Lung (tissue), 12 donors: Measurements from ENCODE around the gene LGALS7B. TPM values are rescaled to one million over a fixed set of nuclear protein-coding genes. Genes with fewer than 3 reads are reported as not detected.
"Not testable (repeated sequence)": the region's sequence is repeated elsewhere in the genome, so short reads cannot be mapped to it uniquely, and the experiment has no call there.

Experiments
- ATAC-seq: fragments of 200-7000 bp; cut with Tn5 transposase; one replicate; pipeline ENCODE4 v1.9.1; 2020; ENCODE audit warnings: moderate number of reproducible peaks; ENCODE audit not compliant: insufficient read depth, low FRiP score
- DNase-seq, 3 donors: peaks; one replicate each; pipeline ENCODE4 v3.0.0-alpha.2; 2013 to 2017
- H3K27ac ChIP-seq, 2 donors: one replicate each; pipeline ENCODE4 v1.5.1; 2013; ENCODE audit warnings: mild to moderate bottlenecking in 2 of 2, moderate library complexity in 2 of 2, control low read depth in 1 of 2, inconsistent platforms in 1 of 2, low read depth in 1 of 2, low read length in 1 of 2
- H3K27me3 ChIP-seq, 3 donors: one replicate each; pipeline ENCODE4 v1.5.1; 2013; ENCODE audit warnings: low read length in 2 of 3; ENCODE audit not compliant: control insufficient read depth in 3 of 3, insufficient read depth in 3 of 3
- H3K36me3 ChIP-seq, 4 donors: one replicate each; pipeline ENCODE4 v1.5.1; 2013; ENCODE audit warnings: low read length in 4 of 4, mild to moderate bottlenecking in 1 of 4, moderate library complexity in 1 of 4; ENCODE audit not compliant: control insufficient read depth in 4 of 4, insufficient read depth in 4 of 4
- H3K4me1 ChIP-seq, 5 donors: one replicate each; pipeline ENCODE4 v1.5.1; 2013; ENCODE audit warnings: low read length in 5 of 5, mild to moderate bottlenecking in 2 of 5, moderate library complexity in 1 of 5; ENCODE audit not compliant: control insufficient read depth in 5 of 5, insufficient read depth in 5 of 5
- H3K4me3 ChIP-seq: one replicate; pipeline ENCODE4 v1.5.1; 2013; ENCODE audit warnings: mild to moderate bottlenecking, control low read depth, moderate library complexity
- H3K9ac ChIP-seq, 2 donors: one replicate each; pipeline ENCODE4 v1.5.1; 2013; ENCODE audit warnings: low read length in 2 of 2, control low read depth in 1 of 2; ENCODE audit not compliant: insufficient read depth in 1 of 2
- H3K9me3 ChIP-seq, 4 donors: one replicate each; pipeline ENCODE4 v1.5.1; 2013; ENCODE audit warnings: low read length in 3 of 4, mild to moderate bottlenecking in 1 of 4, moderate library complexity in 1 of 4; ENCODE audit not compliant: control insufficient read depth in 4 of 4, insufficient read depth in 3 of 4
- WGBS, 2 donors: extraction: QIAGEN DNeasy Blood & Tissue Kit; methylation state at CpG; one replicate each; pipeline ENCODE4 v1.1.7; 2013; 5-methylcytosine and 5-hydroxymethylcytosine counted together
- polyA plus RNA-seq, 2 donors: library from polyadenylated mRNA; stranded (reverse); fragments of 200-250 nt; gene quantifications; one replicate each; pipeline ENCODE4 v1.2.1, GENCODE V29; 2013
- total RNA-seq, 2 donors: library from RNA; depleted of rRNA in 1 of 2; stranded (reverse); fragments of >200 nt in 1 of 2; gene quantifications; one replicate each; pipeline ENCODE4 v1.2.1, GENCODE V29; 2014 to 2021
- TF ChIP-seq, protein P1 (sequence below): IDR thresholded peaks from 2 replicates; pipeline ENCODE4 v1.5.1; 2012; ENCODE audit warnings: mild to moderate bottlenecking; ENCODE audit errors: control extremely low read depth, extremely low read depth
- donor health status: control.
- donor health status: control.
- donor health status: Bipolar disorder and iron deficiency.
- donor health status: healthy.
- donor health status: DM: yes; HTN: yes; CAD: no.

The LGALS7B gene
- total and polyA plus RNA-seq, 4 donors: 2.3 to 16.3 (median 12.2) TPM; not detected in 1

GRCh38 chr19:38781058-38781457 lies 7.9 kb upstream of the LGALS7B start:
- 79 to 81% methylated on average over 7 of the region's 7 CpGs for WGBS, 2 donors
- Histone ChIP-seq H3K27ac (no peak overlapping the region), H3K27me3 (peaks cover 0 to 4% (median 0%) of the 10 kb centered on the region in 3 donors), H3K36me3 (no peaks in the 10 kb centered on the region), H3K4me1 (no peaks in the 10 kb centered on the region), H3K4me3 (no peak overlapping the region), H3K9me3 (no peaks in the 10 kb centered on the region), H3K9ac (no peak overlapping the region)
- TF ChIP-seq, protein P1, sequence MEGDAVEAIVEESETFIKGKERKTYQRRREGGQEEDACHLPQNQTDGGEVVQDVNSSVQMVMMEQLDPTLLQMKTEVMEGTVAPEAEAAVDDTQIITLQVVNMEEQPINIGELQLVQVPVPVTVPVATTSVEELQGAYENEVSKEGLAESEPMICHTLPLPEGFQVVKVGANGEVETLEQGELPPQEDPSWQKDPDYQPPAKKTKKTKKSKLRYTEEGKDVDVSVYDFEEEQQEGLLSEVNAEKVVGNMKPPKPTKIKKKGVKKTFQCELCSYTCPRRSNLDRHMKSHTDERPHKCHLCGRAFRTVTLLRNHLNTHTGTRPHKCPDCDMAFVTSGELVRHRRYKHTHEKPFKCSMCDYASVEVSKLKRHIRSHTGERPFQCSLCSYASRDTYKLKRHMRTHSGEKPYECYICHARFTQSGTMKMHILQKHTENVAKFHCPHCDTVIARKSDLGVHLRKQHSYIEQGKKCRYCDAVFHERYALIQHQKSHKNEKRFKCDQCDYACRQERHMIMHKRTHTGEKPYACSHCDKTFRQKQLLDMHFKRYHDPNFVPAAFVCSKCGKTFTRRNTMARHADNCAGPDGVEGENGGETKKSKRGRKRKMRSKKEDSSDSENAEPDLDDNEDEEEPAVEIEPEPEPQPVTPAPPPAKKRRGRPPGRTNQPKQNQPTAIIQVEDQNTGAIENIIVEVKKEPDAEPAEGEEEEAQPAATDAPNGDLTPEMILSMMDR: no peak
- DNase-seq: no peak
- no peak for ATAC-seq

GRCh38 chr19:38782212-38782611 lies 6.8 kb upstream of the LGALS7B start:
- H3K36me3 ChIP-seq, DNase-seq, ATAC-seq, H3K27me3 ChIP-seq, H3K9ac ChIP-seq, H3K4me3 ChIP-seq, H3K4me1 ChIP-seq, H3K27ac ChIP-seq, H3K9me3 ChIP-seq: not testable (repeated sequence)
- WGBS, 2 donors: 93% methylated on average over 13 of the region's 13 CpGs

DNA sequence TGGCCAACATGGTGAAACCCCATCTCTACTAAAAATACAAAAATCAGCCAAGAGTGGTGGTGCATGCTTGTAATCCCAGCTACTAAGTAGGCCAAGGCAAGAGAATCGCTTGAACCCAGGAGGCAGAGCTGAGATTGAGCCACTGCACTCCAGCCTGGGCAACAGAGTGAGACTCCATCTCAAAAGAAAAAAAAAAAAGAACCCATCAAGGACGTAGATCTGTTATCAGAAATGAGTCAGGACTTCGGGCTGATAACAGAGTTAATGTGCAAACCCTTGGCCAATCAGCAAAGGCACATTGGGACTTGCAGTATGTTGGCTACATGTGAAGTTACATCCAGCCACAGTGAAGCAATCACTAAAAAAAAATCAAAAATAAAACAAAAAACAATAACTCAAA lies 4.8 kb upstream of the LGALS7B start:
- H3K9ac ChIP-seq: no peak overlapping the region
- 70 to 87% methylated on average over 3 of the region's 3 CpGs for WGBS, 2 donors
- H3K27me3 ChIP-seq: peaks cover 0 to 4% (median 0%) of the 10 kb centered on the region in 3 donors
- DNase-seq (no peak), ATAC-seq (no peak)
- TF ChIP-seq, protein P1: no peak
- no peak overlapping the region for H3K4me3 ChIP-seq
- no peaks in the 10 kb centered on the region for H3K9me3 ChIP-seq
- H3K27ac ChIP-seq: no peak overlapping the region
- no peaks in the 10 kb centered on the region for H3K4me1 ChIP-seq
- no peaks in the 10 kb centered on the region for H3K36me3 ChIP-seq

DNA sequence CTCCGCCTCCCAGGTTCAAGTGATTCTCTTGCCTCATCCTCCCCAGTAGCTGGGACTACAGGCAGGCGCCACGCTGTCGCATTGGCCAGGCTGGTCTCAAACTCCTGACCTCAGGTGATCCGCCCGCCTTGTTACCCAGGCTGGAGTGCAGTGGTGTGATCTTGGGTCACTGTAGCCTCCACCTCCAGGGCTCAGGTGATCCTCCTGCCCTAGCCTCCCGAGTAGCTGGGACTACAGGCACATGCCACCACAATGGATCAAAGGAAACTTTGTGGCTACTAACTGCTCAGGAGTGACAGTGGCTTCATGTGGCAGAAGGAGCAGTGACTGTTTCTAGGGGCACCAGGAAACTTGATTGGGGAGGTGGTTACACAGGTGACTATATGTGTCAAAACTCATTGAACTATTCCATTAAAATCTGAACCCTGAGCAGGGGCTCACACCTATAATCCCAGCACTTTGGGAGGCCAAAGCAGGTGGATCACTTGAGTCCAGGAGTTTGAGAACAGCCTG lies 3.8 kb upstream of the LGALS7B start:
- DNase-seq: no peak
- Histone ChIP-seq H3K9me3 (no peaks in the 10 kb centered on the region), H3K4me3 (no peak overlapping the region), H3K9ac (no peak overlapping the region), H3K27ac (no peak overlapping the region), H3K4me1 (no peaks in the 10 kb centered on the region), H3K36me3 (no peaks in the 10 kb centered on the region), H3K27me3 (peaks cover 0 to 4% (median 0%) of the 10 kb centered on the region in 3 donors)
- ATAC-seq: no peak
- TF ChIP-seq, protein P1: no peak
- WGBS, 2 donors: 98 to 100% methylated on average over 7 of the region's 7 CpGs

- not testable (repeated sequence) for H3K9me3 ChIP-seq, H3K9ac ChIP-seq, H3K4me3 ChIP-seq, H3K27me3 ChIP-seq, H3K36me3 ChIP-seq, DNase-seq, H3K27ac ChIP-seq, ATAC-seq, H3K4me1 ChIP-seq
- WGBS, 2 donors: 86 to 98% methylated on average over 2 to 3 of the region's 3 CpGs
Measured at GRCh38 chr19:38786061-38786460, 2.9 kb upstream of the LGALS7B start.
